Parathyroid adenoma (tissue), 2 donors: ENCODE measurements around the gene SH3GLB1.

Experiments used
- H2AFZ ChIP-seq: fragments of 300-600 bp; sonication (generic); one replicate; pipeline ENCODE4 v1.7.0; 2017; ENCODE audit warnings: antibody characterized with exemption, mild to moderate bottlenecking
- H3K27ac ChIP-seq: fragments of 300-600 bp; sonication (generic); one replicate; pipeline ENCODE4 v1.7.0; 2017
- H3K27me3 ChIP-seq: fragments of 300-600 bp; sonication (generic); one replicate; pipeline ENCODE4 v1.7.0; 2017; ENCODE audit warnings: low read length; ENCODE audit not compliant: control insufficient read depth, insufficient read depth
- H3K36me3 ChIP-seq: fragments of 300-600 bp; sonication (generic); one replicate; pipeline ENCODE4 v1.7.0; 2017; ENCODE audit warnings: low read length; ENCODE audit not compliant: control insufficient read depth, insufficient read depth
- H3K4me1 ChIP-seq: fragments of 300-600 bp; sonication (generic); one replicate; pipeline ENCODE4 v1.7.0; 2017; ENCODE audit warnings: control low read depth
- H3K4me2 ChIP-seq: fragments of 300-600 bp; sonication (generic); one replicate; pipeline ENCODE4 v1.7.0; 2017; ENCODE audit warnings: low read length
- H3K4me3 ChIP-seq: fragments of 300-600 bp; sonication (generic); one replicate; pipeline ENCODE4 v1.7.0; 2017; ENCODE audit warnings: low read depth, low read length
- H3K79me2 ChIP-seq: fragments of 300-600 bp; sonication (generic); one replicate; pipeline ENCODE4 v1.7.0; 2017; ENCODE audit warnings: control low read depth
- H3K9ac ChIP-seq: fragments of 300-600 bp; sonication (generic); one replicate; pipeline ENCODE4 v1.7.0; 2017; ENCODE audit warnings: mild to moderate bottlenecking
- H3K9me3 ChIP-seq: fragments of 300-600 bp; sonication (generic); one replicate; pipeline ENCODE4 v1.7.0; 2017; ENCODE audit warnings: low read length; ENCODE audit not compliant: control insufficient read depth
- CTCF ChIP-seq: fragments of 300-600 bp; sonication (generic); IDR thresholded peaks from one replicate; pipeline ENCODE4 v1.7.0; 2017; ENCODE audit warnings: antibody characterized with exemption, mild to moderate bottlenecking
- donor health status: primary hyperparathyroidism.

SH3GLB1 gene

GRCh38 chr1:86776108-86776507 is 71.7 kb downstream of the SH3GLB1 start:
- TF ChIP-seq CTCF: no peak
- Histone ChIP-seq H2AFZ (no peak overlapping the region), H3K4me2 (no peak overlapping the region), H3K9me3 (no peaks in the 10 kb centered on the region), H3K4me3 (no peak overlapping the region), H3K4me1 (no peaks in the 10 kb centered on the region), H3K27me3 (no peaks in the 10 kb centered on the region), H3K27ac (no peak overlapping the region), H3K9ac (no peak overlapping the region), H3K79me2 (no peaks in the 10 kb centered on the region), H3K36me3 (no peaks in the 10 kb centered on the region)

GRCh38 chr1:86778569-86779239 is 74.3 kb downstream of the SH3GLB1 start:
- H2AFZ ChIP-seq: no peak overlapping the region
- H3K9me3 ChIP-seq: no peaks in the 10 kb centered on the region
- H3K36me3 ChIP-seq: no peaks in the 10 kb centered on the region
- H3K79me2 ChIP-seq: no peaks in the 10 kb centered on the region
- H3K9ac ChIP-seq: no peak overlapping the region
- no peaks in the 10 kb centered on the region for H3K27me3 ChIP-seq
- H3K4me1 ChIP-seq: no peaks in the 10 kb centered on the region
- H3K4me3 ChIP-seq: no peak overlapping the region
- H3K4me2 ChIP-seq: no peak overlapping the region
- TF ChIP-seq CTCF: no peak
- no peak overlapping the region for H3K27ac ChIP-seq

- Histone ChIP-seq H3K27ac (no peak overlapping the region), H3K9me3 (no peaks in the 10 kb centered on the region), H3K27me3 (no peaks in the 10 kb centered on the region), H3K4me1 (no peaks in the 10 kb centered on the region), H3K9ac (no peak overlapping the region), H3K79me2 (no peaks in the 10 kb centered on the region), H3K36me3 (no peaks in the 10 kb centered on the region), H3K4me2 (no peak overlapping the region), H3K4me3 (no peak overlapping the region), H2AFZ (no peak overlapping the region)
- no peak for TF ChIP-seq CTCF
Measured at GRCh38 chr1:86779308-86780191, 75.2 kb downstream of the SH3GLB1 start.

- no peaks in the 10 kb centered on the region for H3K4me1 ChIP-seq
- no peak overlapping the region for H2AFZ ChIP-seq
- no peak for TF ChIP-seq CTCF
- H3K9me3 ChIP-seq: no peaks in the 10 kb centered on the region
- H3K79me2 ChIP-seq: no peaks in the 10 kb centered on the region
- H3K4me3 ChIP-seq: no peak overlapping the region
- no peak overlapping the region for H3K27ac ChIP-seq
- no peak overlapping the region for H3K9ac ChIP-seq
- H3K4me2 ChIP-seq: no peak overlapping the region
- H3K27me3 ChIP-seq: no peaks in the 10 kb centered on the region
- H3K36me3 ChIP-seq: no peaks in the 10 kb centered on the region
Measured at GRCh38 chr1:86782482-86782881, 78.1 kb downstream of the SH3GLB1 start.
